Activated CD4-positive, alpha-beta T cell treated with anti-CD3 and anti-CD28 coated beads for 4 hours (primary cell): ENCODE data around the gene TDRD9.
"Not testable (repeated sequence)": the region's sequence is repeated elsewhere in the genome, so short reads cannot be mapped to it uniquely, and the experiment has no call there.

Experiments used
- DNase-seq, 2 donors: peaks; one replicate each; pipeline ENCODE4 v3.0.0-alpha.2; 2020

The TDRD9 gene

GRCh38 chr14:103925316-103925715 is 2.9 kb upstream of the TDRD9 start:
- no peak for DNase-seq

- DNase-seq: no peak
Measured at GRCh38 chr14:103927566-103927965, 690 bp upstream of the TDRD9 start.

- no peak for DNase-seq
Measured at GRCh38 chr14:103930051-103930604, 1.9 kb downstream of the TDRD9 start.

- DNase-seq: no peak
Measured at GRCh38 chr14:103931422-103931821, 3.2 kb downstream of the TDRD9 start.

- DNase-seq: no peak
Measured at GRCh38 chr14:103932791-103933490, 4.7 kb downstream of the TDRD9 start.

- DNase-seq: no peak
Measured at GRCh38 chr14:103935102-103935501, 6.8 kb downstream of the TDRD9 start.

- no peak for DNase-seq
Measured at GRCh38 chr14:103941462-103941861, 13.2 kb downstream of the TDRD9 start.

GRCh38 chr14:103941973-103942736 is 13.9 kb downstream of the TDRD9 start, which contains the start of gene RD3L:
Gene RD3L (minus strand): TSS chr14:103942529. CDS start chr14:103941695, 834 bp downstream.
- no peak for DNase-seq

- DNase-seq: no peak
Measured at GRCh38 chr14:103943673-103944072, 15.4 kb downstream of the TDRD9 start.

GRCh38 chr14:103946975-103947374 is 18.7 kb downstream of the TDRD9 start:
- DNase-seq: no peak

GRCh38 chr14:103948442-103948841 is 20.2 kb downstream of the TDRD9 start:
- no peak for DNase-seq

- DNase-seq: no peak
Measured at GRCh38 chr14:103949131-103949790, 21.0 kb downstream of the TDRD9 start.

- DNase-seq: no peak
Measured at GRCh38 chr14:103960457-103961055, 32.3 kb downstream of the TDRD9 start.

GRCh38 chr14:103961928-103962578 is 33.8 kb downstream of the TDRD9 start:
- no peak for DNase-seq

GRCh38 chr14:103966631-103967030 is 38.4 kb downstream of the TDRD9 start:
- no peak for DNase-seq

- DNase-seq: no peak
Measured at GRCh38 chr14:103969961-103970360, 41.7 kb downstream of the TDRD9 start.

GRCh38 chr14:103973354-103973753 is 45.1 kb downstream of the TDRD9 start:
- DNase-seq: no peak

GRCh38 chr14:103974575-103974974 is 46.3 kb downstream of the TDRD9 start:
- DNase-seq: no peak

- not testable (repeated sequence) for DNase-seq
Measured at GRCh38 chr14:103980623-103981238, 52.5 kb downstream of the TDRD9 start.

- DNase-seq: no peak
Measured at GRCh38 chr14:103984196-103984595, 55.9 kb downstream of the TDRD9 start.

- DNase-seq: no peak
Measured at GRCh38 chr14:103989034-103989433, 60.8 kb downstream of the TDRD9 start.

GRCh38 chr14:103989964-103990363 is 61.7 kb downstream of the TDRD9 start:
- DNase-seq: no peak
